CD4-positive, alpha-beta memory T cell (primary cell): ENCODE measurements around the gene FBXL14. TPM values are rescaled to one million over a fixed set of nuclear protein-coding genes. Genes with fewer than 3 reads are reported as not detected.
"Not testable (repeated sequence)": the region's sequence is repeated elsewhere in the genome, so short reads cannot be mapped to it uniquely, and the experiment has no call there.

Source experiments
- CTCF ChIA-PET: fragments of 350-600 bp; sonication (Branson Sonifier 250); formaldehyde crosslinking; loops from one replicate; lab custom pipeline; 2021; ENCODE audit warnings: inconsistent platforms; ENCODE audit not compliant: partially characterized antibody; lab: Charles Lee
- POLR2A ChIA-PET: fragments of 350-600 bp; sonication (Branson Sonifier 250); formaldehyde crosslinking; loops from one replicate; lab custom pipeline; 2021; ENCODE audit not compliant: partially characterized antibody; lab: Charles Lee
- DNase-seq, 5 donors: peaks; one replicate each; pipeline versions ENCODE4 v3.0.0 to v3.0.0-alpha.2; 2020 to 2022; ENCODE audit warnings: mixed read lengths in 1 of 5
- H3K27ac ChIP-seq: one replicate; pipeline ENCODE4 v1.7.0; 2013; ENCODE audit warnings: low read depth, low read length
- H3K27me3 ChIP-seq: 2 replicates; pipeline ENCODE4 v1.7.0; 2013; ENCODE audit warnings: mild to moderate bottlenecking, low read length, moderate library complexity; ENCODE audit not compliant: insufficient read depth
- H3K36me3 ChIP-seq: 2 replicates; pipeline ENCODE4 v1.7.0; 2013; ENCODE audit warnings: mild to moderate bottlenecking, low read length, moderate library complexity; ENCODE audit not compliant: insufficient read depth
- H3K4me1 ChIP-seq: 2 replicates; pipeline ENCODE4 v1.7.0; 2013; ENCODE audit warnings: mild to moderate bottlenecking, low read length, moderate library complexity; ENCODE audit not compliant: insufficient read depth
- H3K4me3 ChIP-seq, 2 donors: one replicate each; pipeline ENCODE4 v1.7.0; 2013; ENCODE audit warnings: low read length in 2 of 2, mild to moderate bottlenecking in 1 of 2
- H3K9me3 ChIP-seq, 2 donors: one replicate each; pipeline ENCODE4 v1.7.0; 2013; ENCODE audit warnings: low read length in 2 of 2, control low read depth in 1 of 2; ENCODE audit not compliant: control insufficient read depth in 1 of 2
- H3K27ac Mint-ChIP-seq, 7 donors: one replicate each; pipeline ENCODE4 v1.8.0; 2020 to 2021; ENCODE audit warnings: mixed read lengths in 7 of 7, mild to moderate bottlenecking in 6 of 7, inconsistent platforms in 3 of 7, moderate library complexity in 3 of 7
- H3K27me3 Mint-ChIP-seq, 2 donors: one replicate each; pipeline ENCODE4 v1.8.0; 2020 to 2021; ENCODE audit warnings: mixed read lengths in 2 of 2
- H3K36me3 Mint-ChIP-seq, 2 donors: one replicate each; pipeline ENCODE4 v1.8.0; 2020 to 2021; ENCODE audit warnings: mixed read lengths in 2 of 2, inconsistent platforms in 1 of 2, mild to moderate bottlenecking in 1 of 2
- H3K4me1 Mint-ChIP-seq, 4 donors: one replicate each; pipeline ENCODE4 v1.8.0; 2020 to 2021; ENCODE audit warnings: mixed read lengths in 4 of 4, mild to moderate bottlenecking in 1 of 4
- H3K4me3 Mint-ChIP-seq, 8 donors: one replicate each; pipeline ENCODE4 v1.8.0; 2020 to 2021; ENCODE audit warnings: mixed read lengths in 8 of 8, mild to moderate bottlenecking in 7 of 8, moderate library complexity in 6 of 8, inconsistent platforms in 3 of 8
- H3K9me3 Mint-ChIP-seq, 8 donors: one replicate each; pipeline ENCODE4 v1.8.0; 2020 to 2021; ENCODE audit warnings: mixed read lengths in 8 of 8, mild to moderate bottlenecking in 5 of 8, inconsistent platforms in 3 of 8, moderate library complexity in 1 of 8
- intact Hi-C: fragments of 100-400 bp; cut with micrococcal nuclease; formaldehyde crosslinking; loops from one replicate; pipeline ENCODE4 v1.15.1; 2023
- polyA plus RNA-seq, 2 donors: library from polyadenylated mRNA; unstranded; fragments of 300-500 nt; fragmentation: Illumina TruSeq; gene quantifications; one replicate each; pipeline ENCODE4 v1.2.3, GENCODE V29; 2021
- total RNA-seq, 2 experiments: library from RNA; stranded (reverse); gene quantifications; one replicate each; pipeline ENCODE4 v1.2.3, GENCODE V29; 2021

FBXL14 gene
- total and polyA plus RNA-seq, 4 experiments from 2014 or later, result 14.6 to 43.4 (median 35.4) TPM

GRCh38 chr12:1603269-1603993 is 9.1 kb upstream of the FBXL14 start:
- Mint-ChIP-seq H3K27me3 (no peaks in the 10 kb centered on the region), H3K4me3 (peak overlapping the region in 4 of 8 donors; percentile 8 to 62 (median 50)), H3K36me3 (no peaks in the 10 kb centered on the region), H3K4me1 (peaks cover 18 to 49% (median 28%) of the 10 kb centered on the region in 4 donors), H3K27ac (peak overlapping the region in 5 of 7 donors; percentile 10 to 100 (median 80)), H3K9me3 (peaks cover 0 to 2% (median 0%) of the 10 kb centered on the region in 8 donors)
- Histone ChIP-seq H3K27me3 (no peaks in the 10 kb centered on the region), H3K4me3 (no peak overlapping the region), H3K27ac (no peak overlapping the region), H3K4me1 (peaks cover 27% of the 10 kb centered on the region), H3K9me3 (no peaks in the 10 kb centered on the region), H3K36me3 (no peaks in the 10 kb centered on the region)
- POLR2A ChIA-PET, result interaction anchor here (0.7 to 4.6 kb wide), 3 partner anchors 13 to 852 kb away, joined by 3 to 142 read pairs (median 3); partner anchors contain the start of gene FBXL14
- DNase-seq, result no peak
- intact Hi-C loops, result loop anchor here (10.0 kb wide), 1 partner anchor 329 kb away; no protein-coding TSS in a partner anchor
- CTCF ChIA-PET, result interaction anchor here (0.8 to 6.4 kb wide), 9 partner anchors 10 to 1056 kb away, joined by 3 to 124 read pairs (median 8); no protein-coding TSS in a partner anchor

- not testable (repeated sequence) for DNase-seq, H3K9me3 ChIP-seq, H3K36me3 ChIP-seq, H3K9me3 Mint-ChIP-seq, H3K36me3 Mint-ChIP-seq, H3K27me3 ChIP-seq, H3K27me3 Mint-ChIP-seq, H3K4me3 ChIP-seq
- intact Hi-C loops, result loop anchor here (10.0 kb wide), 1 partner anchor 328 kb away; no protein-coding TSS in a partner anchor
- Mint-ChIP-seq H3K4me3 (peak overlapping the region in 6 of 8 donors; percentile 36 to 93 (median 68)), H3K27ac (peak overlapping the region; percentile 78 to 100 (median 98)), H3K4me1 (peaks cover 18 to 53% (median 28%) of the 10 kb centered on the region in 4 donors)
- H3K4me1 ChIP-seq, result peaks cover 27% of the 10 kb centered on the region
- ChIA-PET CTCF (interaction anchor here (1.1 to 6.4 kb wide), 8 partner anchors 10 to 1055 kb away, joined by 3 to 124 read pairs (median 20); no protein-coding TSS in a partner anchor), POLR2A (interaction anchor here (0.8 to 4.6 kb wide), 4 partner anchors 10 to 484 kb away, joined by 3 to 142 read pairs (median 5); partner anchors contain the start of gene FBXL14)
- H3K27ac ChIP-seq, result peak overlapping the region; percentile 60
Observed at GRCh38 chr12:1602706-1603105, 8.3 kb upstream of the FBXL14 start.

- no peak overlapping the region for H3K27ac ChIP-seq
- ChIA-PET CTCF (interaction anchor here (1.0 to 6.4 kb wide), 3 partner anchors 10 to 481 kb away, joined by 3 to 124 read pairs (median 4); no protein-coding TSS in a partner anchor), POLR2A (no interaction called here)
- H3K27me3 Mint-ChIP-seq, result no peaks in the 10 kb centered on the region
- no peaks in the 10 kb centered on the region for H3K9me3 ChIP-seq
- peaks cover 22 to 53% (median 33%) of the 10 kb centered on the region in 4 donors for H3K4me1 Mint-ChIP-seq
- H3K36me3 Mint-ChIP-seq, result peaks cover 0 to 3% of the 10 kb centered on the region in 2 donors
- no peak overlapping the region for H3K4me3 ChIP-seq
- peak overlapping the region in 2 of 7 donors; percentile 33 to 42 for H3K27ac Mint-ChIP-seq
- no peak for DNase-seq
- no peaks in the 10 kb centered on the region for H3K36me3 ChIP-seq
- intact Hi-C loops, result loop anchor here (10.0 kb wide), 2 partner anchors 394 to 1144 kb away; partner anchors contain the start of gene B4GALNT3
- peaks cover 0 to 2% (median 0%) of the 10 kb centered on the region in 8 donors for H3K9me3 Mint-ChIP-seq
- no peaks in the 10 kb centered on the region for H3K27me3 ChIP-seq
- peaks cover 32% of the 10 kb centered on the region for H3K4me1 ChIP-seq
- H3K4me3 Mint-ChIP-seq, result no peak overlapping the region
Observed at GRCh38 chr12:1598757-1599156, 4.4 kb upstream of the FBXL14 start.

GRCh38 chr12:1595690-1596347 is 1.4 kb upstream of the FBXL14 start:
- Mint-ChIP-seq H3K4me1 (peaks cover 23 to 58% (median 33%) of the 10 kb centered on the region in 4 donors), H3K4me3 (peak overlapping the region; percentile 89 to 96 (median 92)), H3K36me3 (peaks cover 6 to 23% of the 10 kb centered on the region in 2 donors), H3K27ac (peak overlapping the region; percentile 89 to 99 (median 98)), H3K9me3 (peaks cover 0 to 2% (median 0%) of the 10 kb centered on the region in 8 donors), H3K27me3 (no peaks in the 10 kb centered on the region)
- no peaks in the 10 kb centered on the region for H3K36me3 ChIP-seq
- no peak overlapping the region for H3K4me3 ChIP-seq
- no peak for DNase-seq
- ChIA-PET CTCF (interaction anchor here (0.7 kb wide), 1 partner anchor 10 kb away, joined by 3 read pairs; no protein-coding TSS in a partner anchor), POLR2A (interaction anchor here (4.2 kb wide), 1 partner anchor 10 kb away, joined by 26 read pairs; no protein-coding TSS in a partner anchor)
- no peaks in the 10 kb centered on the region for H3K27me3 ChIP-seq
- H3K27ac ChIP-seq, result peak overlapping the region; percentile 68
- H3K9me3 ChIP-seq, result no peaks in the 10 kb centered on the region
- H3K4me1 ChIP-seq, result peaks cover 28% of the 10 kb centered on the region
- intact Hi-C loops, result loop anchor here (10.0 kb wide), 2 partner anchors 391 to 1141 kb away; partner anchors contain the start of gene B4GALNT3

- DNase-seq, result peak in 1 of 5 donors; percentile 54
- H3K4me1 ChIP-seq, result peaks cover 35% of the 10 kb centered on the region
- peaks cover 27 to 61% (median 37%) of the 10 kb centered on the region in 4 donors for H3K4me1 Mint-ChIP-seq
- no peaks in the 10 kb centered on the region for H3K36me3 ChIP-seq
- H3K27ac Mint-ChIP-seq, result peak overlapping the region; percentile 89 to 99 (median 98)
- ChIA-PET CTCF (interaction anchor here (0.7 to 3.2 kb wide), 2 partner anchors 10 to 12 kb away, joined by 3 to 33 read pairs; no protein-coding TSS in a partner anchor), POLR2A (interaction anchor here (2.1 to 8.3 kb wide), 5 partner anchors 7 to 604 kb away, joined by 11 to 142 read pairs (median 20); partner anchors contain the start of gene ERC1)
- intact Hi-C loops, result loop anchor here (10.0 kb wide), 2 partner anchors 390 to 1140 kb away; partner anchors contain the start of gene B4GALNT3
- peak overlapping the region; percentile 89 to 96 (median 92) for H3K4me3 Mint-ChIP-seq
- H3K4me3 ChIP-seq, result peak overlapping the region; percentile 43 to 48
- H3K27me3 Mint-ChIP-seq, result no peaks in the 10 kb centered on the region
- H3K27ac ChIP-seq, result peak overlapping the region; percentile 68
- peaks cover 9 to 24% of the 10 kb centered on the region in 2 donors for H3K36me3 Mint-ChIP-seq
- H3K9me3 Mint-ChIP-seq, result peaks cover 0 to 2% (median 0%) of the 10 kb centered on the region in 8 donors
- no peaks in the 10 kb centered on the region for H3K27me3 ChIP-seq
- no peaks in the 10 kb centered on the region for H3K9me3 ChIP-seq
Observed at GRCh38 chr12:1595026-1595561, 713 bp upstream of the FBXL14 start.

GRCh38 chr12:1594006-1594260 is 448 bp downstream of the FBXL14 start:
- Mint-ChIP-seq H3K4me1 (peaks cover 35 to 70% (median 44%) of the 10 kb centered on the region in 4 donors), H3K27ac (peak overlapping the region in 1 of 7 donors; percentile 97), H3K27me3 (no peaks in the 10 kb centered on the region), H3K4me3 (peak overlapping the region; percentile 92 to 96 (median 94)), H3K36me3 (peaks cover 9 to 27% of the 10 kb centered on the region in 2 donors), H3K9me3 (peaks cover 0 to 2% (median 0%) of the 10 kb centered on the region in 8 donors)
- intact Hi-C loops, result loop anchor here (1.0 to 10.0 kb wide), 9 partner anchors 62 to 1139 kb away; partner anchors contain the start of genes B4GALNT3, ERC1, RAD52 and WNK1
- no peaks in the 10 kb centered on the region for H3K9me3 ChIP-seq
- H3K4me1 ChIP-seq, result peaks cover 47% of the 10 kb centered on the region
- ChIA-PET CTCF (interaction anchor here (0.6 to 3.5 kb wide), 6 partner anchors 9 to 562 kb away, joined by 3 to 41 read pairs (median 28); no protein-coding TSS in a partner anchor), POLR2A (interaction anchor here (0.7 to 8.3 kb wide), 15 partner anchors 8 to 1210 kb away, joined by 3 to 142 read pairs (median 8); partner anchors contain the start of genes ERC1, RAD52 and WNK1)
- no peaks in the 10 kb centered on the region for H3K36me3 ChIP-seq
- no peaks in the 10 kb centered on the region for H3K27me3 ChIP-seq
- H3K27ac ChIP-seq, result peak overlapping the region; percentile 66
- peak in 1 of 5 donors; percentile 66 for DNase-seq
- peak overlapping the region; percentile 77 to 95 for H3K4me3 ChIP-seq
